B cell (primary cell): ENCODE data around the gene MGA.

Source experiments
- EZH2 ChIP-seq: IDR thresholded peaks from 2 replicates; pipeline ENCODE4 v1.6.1; 2012; ENCODE audit warnings: borderline replicate concordance, low read depth, mild to moderate bottlenecking, moderate library complexity, low read length; ENCODE audit not compliant: insufficient read depth, poor library complexity, severe bottlenecking
- TF ChIP-seq, protein P1 (sequence below): fragments of 200-600 bp; IDR thresholded peaks from one replicate; pipeline ENCODE4 v1.8.0; 2022; ENCODE audit warnings: antibody characterized with exemption, mild to moderate bottlenecking

DNA sequence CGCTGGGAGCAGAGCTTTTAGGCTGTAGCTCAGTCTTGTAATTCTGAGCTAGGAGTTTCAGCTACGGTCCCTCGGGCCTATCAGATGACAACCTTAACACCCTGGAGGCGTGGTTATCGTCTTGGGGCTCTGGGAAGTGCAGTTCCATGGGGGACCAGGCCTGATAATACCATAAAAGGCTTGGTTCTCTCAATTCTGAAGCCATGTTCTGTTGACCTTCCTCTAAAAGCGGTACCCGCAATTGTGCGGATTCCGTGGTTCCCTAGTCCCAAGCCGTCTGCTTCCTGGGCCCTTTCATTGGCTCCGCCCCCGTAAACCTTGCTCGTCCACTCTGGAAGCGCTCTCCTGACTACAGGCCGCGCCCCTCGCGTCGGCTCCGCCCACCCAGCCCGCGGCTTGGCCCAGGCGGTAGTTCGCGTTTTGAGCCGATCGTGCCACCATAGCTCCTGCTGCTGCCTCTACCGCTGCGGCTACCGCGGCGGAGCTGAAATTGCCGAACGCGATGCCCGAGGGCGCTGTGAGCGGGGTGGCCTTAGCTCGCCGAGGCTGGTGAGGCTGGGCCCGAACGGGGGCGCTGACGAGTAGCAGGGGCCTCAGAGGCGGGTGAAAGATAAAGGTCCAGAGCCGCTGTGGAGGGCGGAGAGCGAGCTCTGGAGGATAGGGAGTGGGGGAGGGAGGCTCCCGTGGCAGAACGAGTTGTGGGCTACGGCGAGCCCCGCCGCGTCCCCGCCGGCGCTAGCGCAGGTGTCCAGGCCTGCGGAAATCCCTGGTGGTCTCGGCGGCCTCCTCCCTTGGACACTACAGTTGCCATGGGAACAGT is 114.1 kb downstream of the MGA start, which contains the start of gene MAPKBP1:
- TF ChIP-seq, protein P1, sequence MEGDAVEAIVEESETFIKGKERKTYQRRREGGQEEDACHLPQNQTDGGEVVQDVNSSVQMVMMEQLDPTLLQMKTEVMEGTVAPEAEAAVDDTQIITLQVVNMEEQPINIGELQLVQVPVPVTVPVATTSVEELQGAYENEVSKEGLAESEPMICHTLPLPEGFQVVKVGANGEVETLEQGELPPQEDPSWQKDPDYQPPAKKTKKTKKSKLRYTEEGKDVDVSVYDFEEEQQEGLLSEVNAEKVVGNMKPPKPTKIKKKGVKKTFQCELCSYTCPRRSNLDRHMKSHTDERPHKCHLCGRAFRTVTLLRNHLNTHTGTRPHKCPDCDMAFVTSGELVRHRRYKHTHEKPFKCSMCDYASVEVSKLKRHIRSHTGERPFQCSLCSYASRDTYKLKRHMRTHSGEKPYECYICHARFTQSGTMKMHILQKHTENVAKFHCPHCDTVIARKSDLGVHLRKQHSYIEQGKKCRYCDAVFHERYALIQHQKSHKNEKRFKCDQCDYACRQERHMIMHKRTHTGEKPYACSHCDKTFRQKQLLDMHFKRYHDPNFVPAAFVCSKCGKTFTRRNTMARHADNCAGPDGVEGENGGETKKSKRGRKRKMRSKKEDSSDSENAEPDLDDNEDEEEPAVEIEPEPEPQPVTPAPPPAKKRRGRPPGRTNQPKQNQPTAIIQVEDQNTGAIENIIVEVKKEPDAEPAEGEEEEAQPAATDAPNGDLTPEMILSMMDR = peak; percentile 83
- no peak for TF ChIP-seq EZH2
